Activated gamma-delta T cell treated with Interleukin-2 at 50 U/mL for 16 hours (primary cell): ENCODE results near the gene EPB41L2.
"Not testable (repeated sequence)": the region's sequence is repeated elsewhere in the genome, so short reads cannot be mapped to it uniquely, and the experiment has no call there.

ENCODE experiments used
- DNase-seq: peaks from one replicate; pipeline ENCODE4 v3.0.0-alpha.2; 2020

Gene EPB41L2

DNA sequence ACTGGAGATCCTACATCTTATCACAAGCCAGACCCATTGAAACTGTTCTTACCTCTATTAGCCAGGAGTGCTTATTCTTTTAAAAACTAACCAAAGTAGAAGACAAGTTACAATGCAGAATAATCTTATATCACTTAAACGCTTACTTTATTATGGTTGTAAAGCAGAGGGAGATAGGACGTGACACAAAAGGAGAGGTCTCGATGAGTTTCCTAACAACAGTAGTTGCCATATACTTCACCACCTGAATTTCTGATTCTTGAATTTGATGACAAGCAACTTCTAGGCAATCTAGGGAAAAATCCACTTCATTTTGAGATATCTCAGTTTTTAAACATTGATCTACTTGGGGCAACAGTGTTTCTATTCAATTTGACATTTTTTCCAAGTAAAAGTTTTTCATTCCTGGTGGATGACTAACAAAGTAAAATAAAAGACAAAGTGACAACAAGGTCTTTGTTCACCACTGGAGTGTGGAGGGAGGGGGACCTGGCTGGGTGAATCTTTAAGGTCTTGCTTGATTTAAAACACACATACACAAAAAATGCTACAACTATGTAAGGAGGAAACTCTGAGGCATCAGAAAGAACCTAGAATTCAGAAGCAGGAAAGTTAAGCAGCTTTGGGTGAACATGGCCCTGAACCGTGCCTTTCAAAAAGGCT, 125.0 kb downstream of the EPB41L2 start:
- DNase-seq = no peak

DNA sequence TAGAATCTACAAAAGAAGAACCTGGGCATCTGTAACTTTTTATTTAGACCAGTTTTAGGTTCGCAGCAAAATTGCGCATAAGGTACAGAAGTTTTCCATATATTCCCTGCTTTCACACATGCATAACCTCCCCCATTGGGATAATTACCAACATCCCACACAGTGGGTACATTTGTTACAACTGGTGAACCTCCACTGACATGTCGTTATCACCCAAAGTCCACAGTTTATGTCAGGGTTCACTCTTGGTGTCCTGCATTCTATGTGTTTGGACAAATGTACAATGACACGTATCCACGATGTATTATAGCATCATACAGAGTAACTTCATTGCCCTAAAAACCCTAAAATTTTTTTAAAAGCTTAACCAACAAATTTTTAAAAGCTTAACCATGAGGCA, 126.1 kb downstream of the EPB41L2 start:
- DNase-seq = no peak

DNA sequence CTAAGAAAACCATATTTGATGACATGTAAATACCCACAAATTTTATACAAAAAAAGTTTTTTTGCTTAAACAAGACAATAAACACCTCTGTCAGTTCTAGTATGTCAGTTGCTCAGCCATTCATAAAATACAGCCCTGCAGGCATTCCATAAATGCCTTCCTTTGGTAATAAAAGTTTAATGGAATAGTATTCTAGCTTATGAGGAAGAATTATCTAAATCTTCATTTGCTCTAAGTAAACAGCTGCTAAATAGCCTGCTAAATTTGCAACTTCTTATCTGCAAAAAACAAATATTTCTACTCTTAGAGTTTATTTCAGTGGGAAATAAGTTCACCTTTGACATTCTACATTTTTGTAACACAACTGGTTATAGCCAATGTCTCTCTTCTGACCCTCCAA, 127.1 kb downstream of the EPB41L2 start:
- DNase-seq = no peak

DNA sequence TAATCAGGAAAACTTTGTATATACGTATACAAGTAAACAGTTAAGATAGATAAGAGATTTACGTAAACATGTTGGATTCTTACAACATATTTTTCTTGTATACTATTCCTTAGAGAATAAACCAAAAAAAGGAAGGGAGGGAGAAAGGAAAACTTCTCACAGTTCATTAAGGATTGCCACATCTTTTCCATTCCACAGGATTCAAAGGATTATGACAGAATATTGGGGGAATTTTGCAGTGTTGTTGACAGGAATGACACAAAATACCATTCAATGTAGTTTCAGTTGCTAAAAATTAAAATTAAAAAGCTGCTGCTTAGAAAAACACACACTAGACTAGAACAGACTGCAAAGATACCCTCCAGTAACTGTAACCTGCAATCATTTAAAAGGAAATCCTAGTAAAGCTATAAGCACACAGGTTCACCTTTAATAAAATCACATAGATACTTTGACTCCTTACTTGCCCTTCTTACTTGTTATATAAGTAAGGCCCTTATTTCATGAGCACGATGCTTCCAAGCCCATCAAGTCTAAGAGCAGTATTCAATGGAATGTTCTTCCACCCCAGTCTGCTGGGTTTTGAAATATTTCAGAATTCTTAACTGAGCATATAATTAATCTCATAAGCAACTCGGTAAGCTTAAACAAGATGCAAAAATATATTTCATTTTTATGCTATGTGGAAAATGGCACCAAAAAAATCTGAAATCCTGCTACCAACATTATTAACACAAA, 128.0 kb downstream of the EPB41L2 start:
- no peak for DNase-seq

GRCh38 chr6:130933712-130934200, 129.3 kb downstream of the EPB41L2 start:
- DNase-seq = no peak

DNA sequence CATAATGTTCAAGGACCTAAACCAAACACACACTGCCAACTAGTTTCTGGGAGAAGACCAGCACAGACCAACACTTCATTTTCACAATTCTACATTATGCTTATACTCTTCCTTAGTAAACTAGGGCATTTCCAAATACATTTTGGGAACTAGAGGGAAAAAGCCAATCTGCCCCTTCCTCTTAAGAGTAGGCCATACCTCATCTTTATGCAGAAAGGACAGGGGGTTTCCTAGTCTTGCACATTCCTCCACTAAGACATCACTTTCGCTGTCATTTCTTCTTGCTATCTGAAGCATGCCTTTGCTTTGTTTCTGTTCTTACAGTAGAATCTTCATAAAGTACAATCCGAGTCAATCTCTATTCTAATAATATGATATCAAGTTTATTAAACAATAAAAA, 130.1 kb downstream of the EPB41L2 start:
- DNase-seq = no peak

DNA sequence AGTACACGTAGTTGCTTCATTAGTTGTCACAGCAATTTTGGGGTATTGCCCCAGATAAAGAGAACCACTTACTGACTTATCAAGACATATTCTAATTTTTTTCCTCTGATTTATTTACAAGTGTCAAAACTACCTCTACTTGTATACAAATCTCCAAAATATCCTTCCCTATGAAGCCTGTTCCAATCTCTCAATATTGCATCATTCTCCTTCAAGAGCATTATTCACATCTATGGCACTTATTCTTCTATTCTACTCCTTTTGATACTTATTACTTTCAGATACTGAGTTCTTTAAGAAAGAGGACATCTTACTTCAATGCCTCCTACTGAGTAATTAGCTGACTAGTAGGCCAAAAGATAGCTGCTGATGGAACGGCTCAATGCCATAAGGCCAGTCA, 130.6 kb downstream of the EPB41L2 start:
- DNase-seq = no peak

GRCh38 chr6:130931683-130932082, 131.4 kb downstream of the EPB41L2 start:
- DNase-seq = no peak

DNA sequence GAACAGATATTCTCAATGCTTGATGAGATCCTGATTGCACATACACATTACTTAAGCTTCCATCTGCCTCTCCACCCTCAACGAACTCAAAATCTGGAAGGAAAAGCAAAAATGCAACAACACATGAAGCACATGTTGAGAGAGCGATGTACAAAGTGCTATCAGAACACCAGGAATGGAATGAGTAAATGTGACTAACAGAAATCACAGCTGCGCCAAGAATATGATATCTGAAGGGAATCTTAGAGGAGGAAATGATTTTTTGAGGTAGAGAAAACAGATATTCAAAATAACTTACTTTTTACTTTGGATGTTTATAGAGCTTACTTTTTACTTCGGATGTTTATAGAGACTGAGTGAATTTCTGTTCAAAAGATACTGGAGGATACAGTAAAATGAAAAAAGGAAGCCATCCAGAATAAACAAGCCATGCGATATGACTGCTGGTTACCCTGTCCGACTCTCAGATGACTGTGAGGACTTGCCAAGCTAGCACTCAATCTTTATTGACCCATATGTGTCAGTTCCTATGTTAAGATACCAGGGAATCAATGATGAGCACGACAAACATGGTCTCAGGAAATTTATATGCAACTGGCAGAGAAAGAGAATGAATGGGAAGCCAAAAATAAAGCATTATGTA, 133.9 kb downstream of the EPB41L2 start:
- DNase-seq = no peak

DNA sequence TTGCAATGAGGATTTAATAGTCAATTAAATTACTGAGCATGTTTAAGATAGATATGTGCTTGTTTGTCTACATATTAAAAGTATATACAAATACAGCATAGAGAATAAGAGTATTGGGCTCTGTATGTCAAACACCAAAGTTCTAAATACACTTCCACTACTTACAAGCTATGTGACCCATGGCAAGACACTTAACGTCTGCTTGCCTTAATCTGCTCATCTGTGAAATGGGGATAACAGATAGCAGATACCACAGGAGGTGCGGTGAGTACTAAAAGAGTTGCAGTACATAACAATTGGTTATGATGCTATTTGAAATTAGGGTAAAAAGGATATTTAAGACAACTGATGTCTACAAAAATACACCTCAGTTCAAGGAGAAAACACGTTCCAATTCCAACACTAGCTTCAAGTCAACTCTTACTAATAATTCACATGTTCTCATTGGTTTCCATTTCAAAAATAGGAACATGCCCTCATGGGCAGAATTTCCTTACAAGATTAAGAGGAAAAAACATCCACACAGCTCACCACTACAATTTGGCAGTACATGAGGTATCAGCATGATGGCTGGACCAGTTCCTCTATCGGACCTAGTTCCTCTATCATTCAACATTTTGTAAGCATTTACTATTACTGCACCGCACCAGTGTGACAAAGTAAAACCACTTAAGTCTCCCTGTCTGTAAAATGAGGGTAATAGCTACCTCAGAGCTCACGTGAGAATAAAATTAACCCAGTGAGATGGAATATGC, 134.7 kb downstream of the EPB41L2 start:
- no peak for DNase-seq

- DNase-seq = no peak
Observed at GRCh38 chr6:130927305-130927704, 135.7 kb downstream of the EPB41L2 start.

- no peak for DNase-seq
Observed at GRCh38 chr6:130923350-130923749, 139.7 kb downstream of the EPB41L2 start.

DNA sequence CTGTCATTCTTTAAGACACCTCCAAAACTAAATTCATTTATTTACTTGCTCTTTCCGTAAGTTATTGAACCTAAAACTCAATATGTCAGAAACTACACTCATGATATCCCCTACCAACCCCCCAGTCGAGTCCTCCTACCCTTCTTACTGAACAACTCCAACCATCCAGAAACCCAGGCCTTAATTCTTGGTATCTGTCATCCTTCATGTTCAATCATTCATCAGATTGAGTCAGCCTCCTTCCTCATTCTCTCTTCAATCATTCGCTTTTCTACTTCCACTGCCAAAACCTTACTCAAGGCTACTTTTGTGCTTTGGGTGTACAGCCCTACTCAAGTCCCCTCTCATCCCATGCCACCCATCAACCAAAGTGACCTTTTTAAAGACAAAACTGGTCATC, 140.1 kb downstream of the EPB41L2 start:
- DNase-seq = no peak

- no peak for DNase-seq
Observed at GRCh38 chr6:130920969-130921368, 142.1 kb downstream of the EPB41L2 start.

DNA sequence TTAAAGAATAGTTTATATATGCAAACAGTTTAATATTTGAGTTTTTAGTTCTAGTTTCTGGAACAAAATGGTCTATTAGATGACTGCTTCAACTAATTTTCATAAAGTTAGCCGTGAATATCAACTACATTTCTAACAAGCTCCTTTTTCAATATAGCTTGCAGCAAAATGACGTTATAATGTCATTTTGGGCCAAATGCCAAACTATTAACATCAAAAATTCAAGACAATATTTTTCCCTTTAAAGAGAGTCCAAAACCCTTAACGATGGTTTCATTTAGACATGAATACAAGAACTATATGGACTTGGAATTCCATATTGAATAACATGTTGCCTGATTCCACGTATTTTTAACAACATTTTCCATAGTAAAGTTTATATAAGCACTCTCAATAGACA, 144.9 kb downstream of the EPB41L2 start:
- DNase-seq = no peak

- not testable (repeated sequence) for DNase-seq
Observed at GRCh38 chr6:130915606-130916005, 147.4 kb downstream of the EPB41L2 start.

GRCh38 chr6:130913120-130913519, 149.9 kb downstream of the EPB41L2 start:
- DNase-seq = no peak

DNA sequence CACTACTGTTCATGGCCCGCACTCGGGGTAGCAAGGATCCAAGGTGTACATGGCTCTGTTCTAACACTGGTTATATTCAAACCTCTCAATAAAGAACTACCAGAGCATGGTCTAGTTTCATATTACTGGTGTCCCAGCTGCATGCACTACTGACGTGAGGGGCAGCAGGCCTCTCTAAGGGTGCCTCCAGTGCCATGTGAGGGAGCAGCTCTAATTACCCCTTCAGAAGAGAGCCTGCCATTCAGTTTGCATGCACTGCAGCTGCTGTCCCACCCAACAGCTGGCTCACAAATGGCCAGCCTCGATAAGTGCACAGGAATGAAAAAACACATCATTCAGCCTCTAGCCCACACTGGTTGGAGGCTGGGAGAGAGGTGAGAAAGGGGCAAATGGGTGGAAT, 150.6 kb downstream of the EPB41L2 start:
- DNase-seq = no peak

- no peak for DNase-seq
Observed at GRCh38 chr6:130908958-130909357, 154.1 kb downstream of the EPB41L2 start.

- no peak for DNase-seq
Observed at GRCh38 chr6:130908188-130908587, 154.9 kb downstream of the EPB41L2 start.

DNA sequence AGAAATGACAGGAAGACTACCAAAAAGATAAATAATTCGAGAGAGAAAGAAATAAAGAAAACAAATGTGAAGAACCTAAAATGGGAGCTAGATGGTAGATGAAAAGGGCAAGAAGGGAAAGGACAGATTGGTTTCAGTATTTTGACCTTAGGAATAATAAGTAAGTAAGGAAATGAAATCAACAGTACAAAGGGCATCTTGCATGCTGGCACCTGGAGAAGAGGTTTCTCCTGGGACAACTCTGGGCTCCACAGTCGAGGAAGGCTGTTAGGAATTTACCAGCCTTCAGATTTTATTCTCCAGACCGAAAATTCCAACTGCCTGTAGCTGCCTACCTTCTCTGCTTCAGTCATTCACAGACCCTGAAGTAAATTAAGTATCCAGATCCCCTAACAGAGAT, 155.4 kb downstream of the EPB41L2 start:
- DNase-seq = no peak

DNA sequence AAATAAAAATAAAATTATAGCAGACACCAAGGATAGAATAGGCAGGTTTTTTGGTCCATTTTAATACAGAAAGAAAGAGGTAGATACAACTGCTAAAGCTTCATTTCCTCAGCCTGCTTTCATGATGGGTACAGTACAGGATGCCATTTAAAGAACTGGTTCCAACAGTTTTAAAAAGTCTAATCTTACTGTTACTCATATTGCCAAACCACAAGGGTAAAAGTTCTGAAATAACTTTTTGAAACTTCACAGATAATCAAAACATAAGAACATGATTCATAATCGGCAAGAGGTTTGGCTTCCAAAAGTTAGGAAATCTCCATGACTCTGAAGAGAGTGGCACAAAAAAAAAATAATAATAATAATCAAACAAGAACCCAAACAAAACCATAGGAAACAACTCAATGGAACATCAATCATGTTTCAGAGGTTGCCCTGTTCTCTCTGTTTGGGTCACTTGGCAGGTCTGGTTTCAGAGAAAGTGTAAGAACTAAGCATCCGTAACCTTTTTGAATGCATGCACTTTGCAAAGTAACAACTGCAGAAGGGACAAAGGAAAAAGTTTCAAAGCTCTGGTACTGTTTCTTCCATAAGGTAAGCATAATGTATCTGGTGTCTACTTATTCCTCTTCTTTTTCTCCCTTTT, 156.2 kb downstream of the EPB41L2 start:
- no peak for DNase-seq

DNA sequence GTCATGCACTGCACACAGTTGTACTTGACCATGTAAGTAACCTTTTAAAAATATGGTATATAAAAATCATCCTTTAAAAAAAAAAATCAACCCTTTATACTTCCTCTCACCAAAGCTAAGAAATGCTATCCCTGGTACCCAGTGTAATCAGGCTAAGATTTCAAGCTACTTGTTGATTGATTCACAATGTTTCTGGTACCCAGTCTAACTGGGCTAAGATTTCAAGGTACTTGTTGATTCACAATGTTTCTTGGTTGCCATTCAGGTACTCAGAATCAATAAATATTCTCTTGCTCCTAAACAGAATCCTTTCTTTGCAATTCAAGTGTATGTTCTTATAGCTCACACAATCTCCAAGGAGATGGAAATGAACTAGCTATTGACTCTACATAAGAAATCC, 159.4 kb downstream of the EPB41L2 start:
- DNase-seq = no peak
